A673 (cell line): Measurements from ENCODE around the gene R3HDM4. TPM values are rescaled to one million over a fixed set of nuclear protein-coding genes. Genes with fewer than 3 reads are reported as not detected.

Source experiments
- BruUV-seq: library from RNA; stranded (reverse); fragments of 400-500 nt; replicated peaks from 2 replicates; lab custom pipeline; 2021; lab: Mats Ljungman, UMichigan
- CTCF ChIA-PET: fragments of 300-600 bp; sonication (Branson Sonifier 250); formaldehyde crosslinking; loops from one replicate; lab custom pipeline; 2022; ENCODE audit warnings: antibody characterized with exemption; lab: Charles Lee
- POLR2A ChIA-PET: fragments of 300-600 bp; sonication (Branson Sonifier 250); formaldehyde crosslinking; loops from one replicate; lab custom pipeline; 2022; ENCODE audit warnings: antibody characterized with exemption; ENCODE audit not compliant: low non-redundant PET; lab: Charles Lee
- DNase-seq: peaks from one replicate; pipeline ENCODE4 v3.0.0-alpha.2; 2015; ENCODE audit warnings: low spot score
- H3K27ac ChIP-seq: fragments of 200-600 bp; sonication (generic); 2 replicates; pipeline ENCODE4 v1.5.1; 2016; ENCODE audit warnings: mixed run types, low read depth, mild to moderate bottlenecking, mixed read lengths, antibody characterized with exemption, low read length; ENCODE audit not compliant: poor library complexity, severe bottlenecking
- H3K27me3 ChIP-seq: fragments of 200-600 bp; sonication (generic); replicated peaks from 2 replicates; pipeline ENCODE4 v1.6.1; 2017; ENCODE audit warnings: mixed run types, low read depth, mild to moderate bottlenecking, mixed read lengths, antibody characterized with exemption, low read length; ENCODE audit not compliant: insufficient read depth, poor library complexity
- H3K36me3 ChIP-seq: fragments of 200-600 bp; sonication (generic); 2 replicates; pipeline ENCODE4 v1.6.1; 2016; ENCODE audit warnings: mixed run types, mild to moderate bottlenecking, mixed read lengths, antibody characterized with exemption, low read length; ENCODE audit not compliant: insufficient read depth, poor library complexity, severe bottlenecking
- H3K4me1 ChIP-seq: fragments of 200-600 bp; sonication (generic); 2 replicates; pipeline ENCODE4 v1.6.1; 2017; ENCODE audit warnings: mixed run types, mild to moderate bottlenecking, mixed read lengths, antibody characterized with exemption, low read length; ENCODE audit not compliant: insufficient read depth, poor library complexity, severe bottlenecking
- H3K4me3 ChIP-seq: fragments of 200-600 bp; sonication (generic); 2 replicates; pipeline ENCODE4 v1.5.1; 2016; ENCODE audit warnings: low read depth, mixed run types, mild to moderate bottlenecking, mixed read lengths, low read length; ENCODE audit not compliant: poor library complexity, severe bottlenecking
- H3K9me3 ChIP-seq: fragments of 200-600 bp; sonication (generic); 2 replicates; pipeline ENCODE4 v1.6.1; 2016; ENCODE audit warnings: mixed run types, low read depth, mild to moderate bottlenecking, mixed read lengths, antibody characterized with exemption, low read length; ENCODE audit not compliant: poor library complexity, severe bottlenecking
- CTCF ChIP-seq: fragments of 300-800, 200-600 bp; sonication (generic); conservative IDR thresholded peaks from 2 replicates; pipeline ENCODE4 v1.5.1; 2017; ENCODE audit warnings: low read depth, mild to moderate bottlenecking, antibody characterized with exemption, low read length, moderate library complexity, mixed read lengths
- EZH2 ChIP-seq: fragments of 200-600 bp; sonication (generic); IDR thresholded peaks from 2 replicates; pipeline ENCODE4 v1.6.1; 2017; ENCODE audit warnings: borderline replicate concordance, low read depth, mild to moderate bottlenecking, mixed read lengths, antibody characterized with exemption, low read length; ENCODE audit not compliant: poor library complexity, severe bottlenecking
- intact Hi-C: fragments of 100-400 bp; cut with micrococcal nuclease; formaldehyde crosslinking; loops from one replicate; pipeline ENCODE4 v1.10.0; 2022; ENCODE audit not compliant: unreplicated experiment
- total RNA-seq: library from RNA; stranded (reverse); gene quantifications from 2 replicates; pipeline ENCODE4 v1.2.3, GENCODE V29; 2021

Gene R3HDM4
- total RNA-seq, 1 experiment from 2014 or later: 39.3 TPM

- no peak overlapping the region for H3K4me3 ChIP-seq
- no peak overlapping the region for H3K27ac ChIP-seq
- H3K27me3 ChIP-seq: no peaks in the 10 kb centered on the region
- ChIA-PET CTCF (no interaction called here), POLR2A (no interaction called here)
- DNase-seq: no peak
- no peaks in the 10 kb centered on the region for H3K36me3 ChIP-seq
- intact Hi-C loops: no loop called here
- BruUV-seq: no TSS peak
- H3K9me3 ChIP-seq: no peaks in the 10 kb centered on the region
- H3K4me1 ChIP-seq: peaks cover 14% of the 10 kb centered on the region
- TF ChIP-seq EZH2 (no peak), CTCF (no peak)
Measured at GRCh38 chr19:937259-937694, 24.3 kb upstream of the R3HDM4 start.

- BruUV-seq: no TSS peak
- no peak for TF ChIP-seq EZH2
- no peak for TF ChIP-seq CTCF
- POLR2A ChIA-PET: no interaction called here
- Histone ChIP-seq H3K36me3 (no peaks in the 10 kb centered on the region), H3K4me3 (no peak overlapping the region), H3K27ac (no peak overlapping the region), H3K27me3 (no peaks in the 10 kb centered on the region), H3K9me3 (no peaks in the 10 kb centered on the region), H3K4me1 (peaks cover 10% of the 10 kb centered on the region)
- no peak for DNase-seq
- CTCF ChIA-PET: no interaction called here
- intact Hi-C loops: no loop called here
Measured at GRCh38 chr19:936175-936546, 23.1 kb upstream of the R3HDM4 start.

GRCh38 chr19:934865-935479 lies 22.0 kb upstream of the R3HDM4 start:
- Histone ChIP-seq H3K9me3 (no peaks in the 10 kb centered on the region), H3K36me3 (peaks cover 3% of the 10 kb centered on the region), H3K27me3 (no peaks in the 10 kb centered on the region), H3K27ac (no peak overlapping the region), H3K4me1 (no peaks in the 10 kb centered on the region), H3K4me3 (no peak overlapping the region)
- DNase-seq: no peak
- ChIA-PET CTCF (interaction anchor here (0.6 kb wide), 1 partner anchor 92 kb away, joined by 4 read pairs; no protein-coding TSS in a partner anchor), POLR2A (no interaction called here)
- TF ChIP-seq EZH2 (no peak), CTCF (no peak)
- no TSS peak for BruUV-seq
- intact Hi-C loops: no loop called here
